Measurements from ENCODE around the gene TIMELESS. TPM values are rescaled to one million over a fixed set of nuclear protein-coding genes. Genes with fewer than 3 reads are reported as not detected.
A peak's percentile ranks its signal among the peaks of the same experiment; 100 is the strongest.
"Not testable (repeated sequence)": the region's sequence is repeated elsewhere in the genome, so short reads cannot be mapped to it uniquely, and the experiment has no call there.

Gene TIMELESS
- polyA plus RNA-seq, 3 donors: 44.4 to 47.0 (median 46.2) TPM

DNA sequence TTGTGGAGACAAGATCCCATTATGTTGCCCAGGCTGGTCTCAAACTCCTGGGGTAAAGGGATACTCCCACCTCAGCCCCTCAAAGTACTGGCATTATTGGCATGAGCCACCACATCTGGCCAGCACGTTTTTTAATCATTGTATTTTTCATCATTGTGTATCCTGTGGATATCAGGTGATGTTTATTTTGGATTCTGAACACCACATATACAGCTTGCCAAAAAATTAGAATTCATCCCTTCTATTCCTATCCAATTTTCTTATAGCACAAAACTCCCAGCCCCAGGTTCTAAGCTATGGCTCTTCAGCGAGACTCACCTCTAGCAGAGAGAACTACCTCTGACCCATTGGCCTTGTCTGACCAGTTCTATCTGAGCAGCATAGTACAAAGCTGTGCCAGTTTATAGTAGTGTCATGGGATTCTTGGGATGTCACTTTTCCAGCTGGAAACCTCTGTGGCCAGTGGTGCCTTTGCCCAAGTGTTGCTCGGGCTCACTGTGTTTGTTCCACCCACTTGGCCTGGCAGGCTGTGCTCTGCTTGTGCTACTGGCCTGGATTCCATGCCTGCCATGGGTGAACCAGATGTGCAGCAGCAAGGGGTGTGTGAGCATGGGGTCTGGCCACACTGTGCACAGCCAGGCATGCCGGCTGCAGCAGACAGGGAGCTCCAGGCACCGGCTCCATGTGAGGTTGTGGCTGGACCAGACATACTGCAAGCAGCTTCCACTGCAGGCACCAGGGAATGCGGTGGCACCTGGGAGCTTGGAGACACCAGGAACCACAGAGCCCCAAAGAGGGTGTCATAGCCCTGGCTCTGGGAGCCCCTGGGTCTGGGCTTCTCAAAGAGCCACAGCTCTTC, 37.2 kb downstream of the TIMELESS start:
- no peak for DNase-seq

DNA sequence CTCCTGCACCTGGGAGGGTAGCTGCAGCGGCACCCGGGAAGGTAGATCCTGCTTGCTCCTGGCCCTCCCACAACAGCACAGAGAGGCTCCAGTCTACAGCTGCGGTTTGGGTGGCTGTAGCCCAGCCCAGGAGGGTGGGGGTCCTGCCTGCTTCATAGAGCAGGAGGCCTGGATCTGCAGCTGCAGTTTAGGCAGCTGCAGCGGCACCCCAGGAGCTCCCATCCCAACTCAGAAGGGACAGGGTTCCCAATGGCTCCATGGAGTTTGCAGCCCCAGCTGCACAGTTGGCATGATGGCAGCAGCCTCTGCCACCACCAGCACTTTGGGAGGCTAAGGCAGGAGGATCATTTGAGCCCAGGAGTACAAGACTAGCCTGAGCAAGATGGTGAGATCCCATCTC, 38.5 kb downstream of the TIMELESS start:
- DNase-seq: no peak

DNA sequence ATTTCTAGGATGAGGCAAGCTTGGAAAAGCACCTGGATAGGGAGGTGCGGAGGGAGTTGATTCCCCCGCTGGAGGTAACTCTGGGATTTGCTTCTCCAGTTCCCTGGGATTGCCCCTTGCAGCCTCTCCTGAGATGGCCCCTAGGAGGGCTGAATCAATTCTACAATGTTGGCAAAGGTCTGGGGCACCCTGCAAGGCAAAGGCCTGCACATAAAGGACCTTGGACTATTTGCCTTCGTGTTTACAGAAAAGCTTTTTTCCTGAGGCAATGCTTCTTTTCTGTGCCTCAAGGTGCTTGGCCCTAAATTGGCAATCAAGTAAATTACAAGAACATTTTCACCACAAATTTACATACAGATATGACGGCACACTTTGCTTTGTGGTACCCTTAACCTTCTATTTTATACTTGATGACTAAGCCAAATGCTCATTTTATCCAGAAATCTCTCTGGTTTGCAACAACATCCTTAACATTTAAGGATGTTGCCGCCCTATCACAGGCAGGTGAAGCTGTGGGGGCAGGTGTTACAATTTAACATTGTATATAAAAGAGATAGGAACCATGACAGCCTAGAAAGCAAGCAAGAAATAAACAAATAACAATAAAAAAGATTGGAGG, 40.3 kb downstream of the TIMELESS start:
- no peak for DNase-seq

DNA sequence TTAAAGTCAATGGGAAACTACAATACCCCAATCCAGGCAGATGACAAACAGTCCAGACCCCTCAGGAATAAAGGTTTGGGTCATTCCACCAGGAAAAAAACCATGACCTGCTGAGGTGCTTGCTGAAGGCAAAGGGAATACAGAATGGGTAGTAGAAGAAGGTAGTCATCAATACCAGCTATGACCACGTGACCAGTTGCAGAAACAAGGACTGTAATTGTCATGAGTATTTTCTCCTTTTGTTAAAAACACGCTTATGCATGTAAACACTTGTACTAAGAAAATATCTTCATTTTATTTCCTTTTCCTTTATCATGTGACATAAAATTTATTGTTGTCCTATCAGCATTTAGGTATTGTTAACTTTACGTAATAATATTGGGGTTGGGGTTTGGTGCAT, 45.0 kb downstream of the TIMELESS start:
- not testable (repeated sequence) for DNase-seq

DNA sequence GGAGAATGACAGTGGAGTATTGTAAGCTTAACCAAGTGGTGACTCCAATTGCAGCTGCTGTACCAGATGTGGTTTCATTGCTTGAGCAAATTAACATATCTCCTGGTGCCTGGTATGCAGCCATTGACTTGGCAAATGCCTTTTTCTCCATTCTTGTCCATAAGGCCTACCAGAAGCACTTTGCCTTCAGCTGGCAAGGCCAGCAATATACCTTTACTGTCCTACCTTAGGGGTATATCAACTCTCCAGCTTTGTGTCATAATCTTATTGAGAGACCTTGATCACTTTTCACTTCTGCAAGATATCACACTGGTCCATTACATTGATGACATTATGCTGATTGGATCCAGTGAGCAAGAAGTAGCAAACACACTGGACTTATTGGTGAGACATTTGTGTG, 47.6 kb downstream of the TIMELESS start:
- DNase-seq: not testable (repeated sequence)

DNA sequence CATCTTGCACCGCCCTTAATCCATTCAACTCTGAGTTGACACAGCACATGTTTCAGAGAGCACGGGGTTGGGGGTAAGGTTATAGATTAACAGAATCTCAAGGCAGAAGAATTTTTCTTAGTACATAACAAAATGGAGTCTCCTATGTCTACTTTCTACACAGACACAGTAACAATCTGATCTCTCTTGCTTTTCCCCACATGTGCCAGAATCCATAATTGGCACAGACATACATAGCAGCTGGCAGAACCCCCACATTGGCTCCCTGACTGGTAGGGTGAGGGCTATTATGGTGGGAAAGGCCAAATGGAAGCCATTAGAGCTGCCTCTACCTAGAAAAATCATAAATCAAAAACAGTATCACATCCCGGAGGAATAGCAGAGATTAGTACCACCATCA, 48.1 kb downstream of the TIMELESS start:
- DNase-seq: not testable (repeated sequence)

DNA sequence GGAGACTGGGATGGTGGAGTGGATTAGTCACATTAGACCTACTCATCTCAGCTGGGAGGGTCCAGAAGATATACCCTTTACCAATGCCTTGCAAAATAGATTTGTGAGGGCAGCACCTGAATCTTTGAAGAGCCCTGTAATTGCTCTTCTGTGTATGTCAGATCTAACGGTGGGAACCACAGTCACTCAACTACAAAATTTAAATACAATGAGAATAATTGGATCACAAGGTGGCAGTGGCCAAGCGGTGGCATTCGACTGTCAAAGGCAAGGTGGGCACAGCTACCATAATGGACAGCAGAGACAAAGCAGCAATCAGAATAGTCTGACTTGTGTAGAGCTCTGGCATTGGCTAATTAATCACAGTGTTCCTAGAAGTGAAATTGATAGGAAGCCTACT, 49.8 kb downstream of the TIMELESS start:
- DNase-seq: not testable (repeated sequence)

DNA sequence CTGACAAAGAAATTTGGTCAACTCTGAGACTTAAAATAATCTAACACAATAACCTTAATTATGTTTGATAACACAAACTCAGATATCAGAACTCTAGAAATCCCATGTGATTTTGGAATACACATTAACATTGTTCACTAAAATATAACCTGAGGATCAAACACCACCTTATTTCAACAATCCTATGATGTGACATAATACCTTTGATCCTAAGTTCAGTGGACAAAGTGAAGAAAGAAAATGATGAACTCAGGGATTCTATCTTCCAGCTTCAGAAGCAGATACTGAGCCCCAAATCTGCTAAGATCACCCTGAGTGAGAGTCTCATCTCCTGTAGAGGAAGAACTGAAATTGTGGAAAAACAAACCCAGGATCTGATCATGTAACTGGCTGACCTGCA, 50.9 kb downstream of the TIMELESS start:
- no peak for DNase-seq

GRCh38 chr12:56392331-56392730, 56.9 kb downstream of the TIMELESS start:
- no peak for DNase-seq

DNA sequence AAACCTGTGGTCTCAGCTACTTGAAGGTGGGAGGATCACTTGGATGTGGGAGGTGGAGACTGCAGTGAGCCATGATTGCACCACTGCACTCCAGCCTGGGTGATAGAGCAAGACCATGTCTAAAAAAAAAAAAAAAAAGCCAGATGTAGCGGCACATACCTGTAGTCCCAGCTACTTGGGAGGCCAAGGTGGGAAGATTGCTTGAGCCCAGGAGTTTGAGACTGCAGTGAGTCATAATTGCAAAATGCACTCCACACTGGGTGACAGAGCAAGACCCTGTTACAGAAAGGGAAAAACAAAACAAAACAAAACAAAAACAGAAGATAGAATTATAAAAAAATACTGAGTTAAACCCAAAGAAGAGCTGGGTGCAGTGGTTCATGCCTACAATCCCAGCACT, 57.5 kb downstream of the TIMELESS start:
- DNase-seq: no peak

GRCh38 chr12:56389412-56389811, 59.8 kb downstream of the TIMELESS start:
- DNase-seq: peak; percentile 29

- DNase-seq: peak; percentile 50
These were observed 62.0 kb downstream of the TIMELESS start for GRCh38 chr12:56387152-56387736.

- no peak for DNase-seq
These were observed 63.4 kb downstream of the TIMELESS start for GRCh38 chr12:56385873-56386272.

- DNase-seq: no peak
These were observed 66.6 kb downstream of the TIMELESS start for GRCh38 chr12:56382611-56383010.

- no peak for DNase-seq
These were observed 71.3 kb downstream of the TIMELESS start for GRCh38 chr12:56377989-56378316.

DNA sequence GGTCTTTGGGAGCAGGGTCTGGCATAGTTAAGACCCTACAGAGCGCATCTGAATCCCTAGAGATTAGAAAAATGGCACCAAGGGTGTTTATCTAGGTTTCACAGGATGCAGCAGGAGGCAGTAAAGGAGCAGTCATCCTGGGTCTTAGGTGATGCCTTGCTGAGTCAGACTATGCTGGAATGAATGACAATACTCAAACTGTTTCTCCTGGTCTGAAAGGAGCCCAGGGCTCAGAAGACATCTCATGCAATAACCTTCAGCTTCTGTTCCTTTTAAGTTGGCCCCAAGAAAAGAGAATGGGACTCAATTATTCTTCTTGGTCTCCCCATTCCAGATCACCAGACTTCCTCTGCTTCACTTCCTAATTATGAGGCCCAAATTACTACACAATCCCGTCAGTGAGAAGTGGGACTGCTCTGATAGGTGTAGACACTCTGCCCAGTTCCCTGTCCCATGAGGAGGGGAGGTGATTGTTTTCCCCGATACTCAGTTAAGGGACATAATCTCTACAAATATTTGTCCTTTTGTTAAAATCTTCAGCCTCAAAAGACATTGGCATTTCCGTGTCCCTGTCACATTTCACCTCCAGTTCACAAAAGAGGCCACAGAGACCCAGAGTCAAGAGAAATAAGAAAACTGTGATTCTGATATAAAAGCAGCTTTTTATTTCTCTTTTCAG, 71.8 kb downstream of the TIMELESS start:
- DNase-seq: no peak

- no peak for DNase-seq
These were observed 73.4 kb downstream of the TIMELESS start for GRCh38 chr12:56375598-56376434.

GRCh38 chr12:56374726-56375597, 74.3 kb downstream of the TIMELESS start:
- no peak for DNase-seq

DNA sequence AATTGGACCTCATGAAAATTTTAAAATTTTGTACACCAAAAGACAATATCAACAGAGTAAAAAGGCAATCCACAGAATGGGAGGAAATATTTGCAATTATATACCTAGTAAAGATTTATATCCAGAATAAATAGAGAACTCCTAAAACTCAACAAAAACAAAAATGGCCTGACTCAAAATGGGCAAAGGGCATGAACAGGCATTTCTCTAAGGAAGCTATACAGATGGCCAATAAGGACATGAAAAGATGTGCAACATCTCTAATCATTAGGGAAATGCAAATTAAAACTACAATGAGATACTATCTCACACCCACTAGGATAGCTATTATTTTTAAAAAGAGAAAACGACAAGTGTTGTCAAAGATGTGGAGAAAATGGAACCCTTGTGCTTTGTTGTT, 75.7 kb downstream of the TIMELESS start:
- DNase-seq: no peak

DNA sequence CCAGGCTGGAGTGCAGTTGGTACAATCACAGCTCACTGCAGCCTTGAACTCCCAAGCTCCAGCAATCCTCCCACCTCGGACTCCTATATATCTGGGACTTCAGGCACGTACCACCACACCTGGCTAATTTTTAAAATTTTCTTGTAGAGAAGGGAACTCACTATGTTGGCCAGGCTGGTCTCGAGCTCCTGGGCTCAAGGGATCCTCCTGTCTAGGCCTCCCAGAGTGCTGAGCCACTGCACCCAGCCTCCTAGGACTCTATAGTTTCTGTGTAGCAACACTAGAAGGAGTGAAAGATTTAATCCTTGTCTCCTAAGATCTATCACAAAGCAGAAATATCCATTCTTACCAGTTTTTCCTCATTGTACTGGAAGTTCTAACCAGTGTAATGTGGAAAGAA, 82.3 kb downstream of the TIMELESS start:
- DNase-seq: no peak
